HUES48 (cell line): ENCODE data around the gene DUS1L.
"Not testable (repeated sequence)": the region's sequence is repeated elsewhere in the genome, so short reads cannot be mapped to it uniquely, and the experiment has no call there.

ENCODE experiments used
- H3K27ac ChIP-seq: one replicate; pipeline ENCODE4 v1.7.0; 2013; ENCODE audit warnings: low read depth, low read length, inconsistent platforms
- H3K27me3 ChIP-seq: 2 replicates; pipeline ENCODE4 v1.6.1; 2013; ENCODE audit warnings: mild to moderate bottlenecking, low read length; ENCODE audit not compliant: control insufficient read depth, insufficient read depth
- H3K36me3 ChIP-seq: 2 replicates; pipeline ENCODE4 v1.6.1; 2013; ENCODE audit warnings: low read length; ENCODE audit not compliant: control insufficient read depth, insufficient read depth
- H3K4me1 ChIP-seq: 2 replicates; pipeline ENCODE4 v1.6.1; 2013; ENCODE audit warnings: mild to moderate bottlenecking, low read length; ENCODE audit not compliant: control insufficient read depth, insufficient read depth
- H3K4me3 ChIP-seq: 2 replicates; pipeline ENCODE4 v1.5.1; 2013; ENCODE audit warnings: mild to moderate bottlenecking, low read depth, low read length
- H3K9ac ChIP-seq: 2 replicates; pipeline ENCODE4 v1.6.1; 2013; ENCODE audit warnings: mild to moderate bottlenecking, low read depth, low read length, moderate library complexity
- H3K9me3 ChIP-seq: 2 replicates; pipeline ENCODE4 v1.6.1; 2013; ENCODE audit warnings: low read length; ENCODE audit not compliant: control insufficient read depth, insufficient read depth

DUS1L gene

GRCh38 chr17:82042649-82043048, 23.0 kb downstream of the DUS1L start:
- Histone ChIP-seq H3K36me3 (peaks cover 10% of the 10 kb centered on the region), H3K4me3 (no peak overlapping the region), H3K4me1 (peaks cover 20% of the 10 kb centered on the region; the same call in 1 of the 2 replicates), H3K27ac (no peak overlapping the region), H3K27me3 (no peaks in the 10 kb centered on the region), H3K9me3 (no peaks in the 10 kb centered on the region), H3K9ac (no peak overlapping the region)

GRCh38 chr17:82041144-82041814, 24.3 kb downstream of the DUS1L start:
- Histone ChIP-seq H3K27me3 (no peaks in the 10 kb centered on the region), H3K36me3 (no peaks in the 10 kb centered on the region), H3K4me1 (peaks cover 20% of the 10 kb centered on the region; the same call in 1 of the 2 replicates), H3K9ac (no peak overlapping the region), H3K9me3 (no peaks in the 10 kb centered on the region), H3K4me3 (no peak overlapping the region), H3K27ac (no peak overlapping the region)

- Histone ChIP-seq H3K4me1 (peaks cover 20% of the 10 kb centered on the region; the same call in 1 of the 2 replicates), H3K9ac (no peak overlapping the region), H3K9me3 (no peaks in the 10 kb centered on the region), H3K36me3 (peaks cover 9% of the 10 kb centered on the region; the same call in 1 of the 2 replicates), H3K27me3 (no peaks in the 10 kb centered on the region), H3K27ac (no peak overlapping the region), H3K4me3 (no peak overlapping the region)
These were observed 25.8 kb downstream of the DUS1L start for GRCh38 chr17:82039695-82040299.

GRCh38 chr17:82038796-82039409, 26.7 kb downstream of the DUS1L start:
- not testable (repeated sequence) for H3K9ac ChIP-seq, H3K36me3 ChIP-seq, H3K27ac ChIP-seq

GRCh38 chr17:82037889-82038195, 27.8 kb downstream of the DUS1L start:
- Histone ChIP-seq H3K4me1 (peaks cover 13% of the 10 kb centered on the region; the same call in 1 of the 2 replicates), H3K9me3 (no peaks in the 10 kb centered on the region), H3K9ac (no peak overlapping the region), H3K27me3 (no peaks in the 10 kb centered on the region), H3K4me3 (peak overlapping the region; percentile 52), H3K36me3 (peaks cover 9% of the 10 kb centered on the region), H3K27ac (no peak overlapping the region)

More at GRCh38 chr17:82038796-82039409, 26.7 kb downstream of the DUS1L start:
- H3K4me3 ChIP-seq, H3K9me3 ChIP-seq, H3K27me3 ChIP-seq: not testable (repeated sequence)
- H3K4me1 ChIP-seq: peaks cover 20% of the 10 kb centered on the region; the same call in 1 of the 2 replicates

GRCh38 chr17:82037092-82037888, 28.3 kb downstream of the DUS1L start, which contains the start of gene DCXR:
Gene DCXR, minus strand, starts transcription at chr17:82037697. Its CDS starts 15 bp downstream, at chr17:82037682.
- H3K36me3 ChIP-seq: peaks cover 9% of the 10 kb centered on the region
- peak within 1 kb of the TSS; percentile 61; the same call in 1 of the 2 replicates for H3K9ac ChIP-seq
- peak within 1 kb of the TSS; percentile 68 for H3K4me3 ChIP-seq
- no peaks in the 10 kb centered on the region for H3K27me3 ChIP-seq
- peaks cover 18% of the 10 kb centered on the region; the same call in 1 of the 2 replicates for H3K4me1 ChIP-seq
- no peaks in the 10 kb centered on the region for H3K9me3 ChIP-seq
- H3K27ac ChIP-seq: peak within 1 kb of the TSS; percentile 86

- peak overlapping the region; percentile 68 for H3K4me3 ChIP-seq
- no peaks in the 10 kb centered on the region for H3K27me3 ChIP-seq
- peak overlapping the region; percentile 61; the same call in 1 of the 2 replicates for H3K9ac ChIP-seq
- H3K27ac ChIP-seq: peak overlapping the region; percentile 86
- H3K4me1 ChIP-seq: peaks cover 18% of the 10 kb centered on the region; the same call in 1 of the 2 replicates
- H3K9me3 ChIP-seq: no peaks in the 10 kb centered on the region
- H3K36me3 ChIP-seq: peaks cover 9% of the 10 kb centered on the region
These were observed 28.9 kb downstream of the DUS1L start for GRCh38 chr17:82036634-82037091.

GRCh38 chr17:82035956-82036633, 29.5 kb downstream of the DUS1L start:
- peaks cover 13% of the 10 kb centered on the region; the same call in 1 of the 2 replicates for H3K4me1 ChIP-seq
- peak overlapping the region; percentile 68 for H3K4me3 ChIP-seq
- no peaks in the 10 kb centered on the region for H3K27me3 ChIP-seq
- H3K27ac ChIP-seq: no peak overlapping the region
- H3K9me3 ChIP-seq: no peaks in the 10 kb centered on the region
- no peak overlapping the region for H3K9ac ChIP-seq
- H3K36me3 ChIP-seq: peaks cover 9% of the 10 kb centered on the region

- Histone ChIP-seq H3K9me3 (no peaks in the 10 kb centered on the region), H3K27ac (no peak overlapping the region), H3K36me3 (peaks cover 9% of the 10 kb centered on the region), H3K4me1 (peaks cover 10% of the 10 kb centered on the region; the same call in 1 of the 2 replicates), H3K9ac (no peak overlapping the region), H3K27me3 (no peaks in the 10 kb centered on the region), H3K4me3 (no peak overlapping the region)
These were observed 30.1 kb downstream of the DUS1L start for GRCh38 chr17:82035488-82035887.

GRCh38 chr17:82034371-82035011, 31.1 kb downstream of the DUS1L start:
- peaks cover 9% of the 10 kb centered on the region for H3K36me3 ChIP-seq
- peaks cover 10% of the 10 kb centered on the region; the same call in 1 of the 2 replicates for H3K4me1 ChIP-seq
- no peak overlapping the region for H3K27ac ChIP-seq
- H3K9me3 ChIP-seq: no peaks in the 10 kb centered on the region
- H3K27me3 ChIP-seq: no peaks in the 10 kb centered on the region
- H3K9ac ChIP-seq: no peak overlapping the region
- no peak overlapping the region for H3K4me3 ChIP-seq
